Activated CD8-positive, alpha-beta memory T cell treated with anti-CD3 and anti-CD28 coated beads, Interleukin-2, amount 50 U/mL, for 4 hours (primary cell): ENCODE data around the gene SLC44A3.

Experiments used
- DNase-seq: peaks from one replicate; pipeline ENCODE4 v3.0.0-alpha.2; 2020

The SLC44A3 gene

GRCh38 chr1:94819945-94820746, at the start of gene SLC44A3:
TSS of gene SLC44A3 (plus strand) at chr1:94820357. CDS start at chr1:94820452, 95 bp downstream.
- peak; percentile 19 for DNase-seq

DNA sequence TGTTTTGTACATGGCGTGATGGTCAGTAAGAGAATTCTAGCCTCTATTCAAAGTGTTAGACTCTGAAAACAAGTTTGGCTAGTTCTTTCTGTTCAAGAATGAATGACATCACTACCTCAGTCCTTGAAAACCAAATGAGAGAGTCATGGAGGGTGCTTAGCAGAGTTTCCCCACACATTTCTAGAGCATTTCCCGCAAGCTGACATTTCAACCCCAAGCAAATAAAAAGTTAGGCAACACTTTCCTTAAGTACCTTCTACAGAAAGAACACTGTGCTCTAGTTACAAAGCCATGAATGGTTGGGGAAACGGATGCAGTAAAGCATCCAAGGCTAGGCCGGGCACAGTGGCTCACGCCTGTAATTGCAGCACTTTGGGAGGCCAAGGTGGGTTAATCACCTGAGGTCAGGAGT, 47.9 kb upstream of the SLC44A3 start:
- no peak for DNase-seq

- no peak for DNase-seq
Observed at GRCh38 chr1:94772845-94773244, 47.3 kb upstream of the SLC44A3 start.

DNA sequence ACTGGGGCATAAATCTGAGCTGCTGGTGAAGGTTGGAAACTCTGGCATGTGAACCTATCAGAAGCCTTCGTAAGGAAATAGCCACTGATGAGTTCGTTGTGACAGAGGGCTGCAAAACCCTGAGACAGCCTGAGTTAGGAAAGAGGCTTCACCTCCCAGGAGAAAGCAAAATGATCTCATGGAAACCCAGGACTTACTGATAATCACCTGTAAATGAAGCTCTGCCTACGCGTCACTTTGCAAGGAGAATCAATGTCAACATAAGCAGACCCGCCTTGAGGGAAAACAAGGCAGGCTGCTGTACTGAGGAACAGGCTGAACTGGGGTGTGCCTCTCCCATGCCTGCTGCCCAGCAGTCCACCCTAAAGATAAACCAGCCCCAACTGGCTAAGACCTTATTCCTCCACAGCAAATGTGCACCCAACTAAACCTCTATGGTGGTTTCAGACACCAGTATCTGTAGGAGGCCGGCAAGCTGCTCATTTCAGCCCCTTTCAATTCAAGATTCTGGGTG, 46.8 kb upstream of the SLC44A3 start:
- no peak for DNase-seq

- DNase-seq = no peak
Observed at GRCh38 chr1:94773931-94774422, 46.2 kb upstream of the SLC44A3 start.

DNA sequence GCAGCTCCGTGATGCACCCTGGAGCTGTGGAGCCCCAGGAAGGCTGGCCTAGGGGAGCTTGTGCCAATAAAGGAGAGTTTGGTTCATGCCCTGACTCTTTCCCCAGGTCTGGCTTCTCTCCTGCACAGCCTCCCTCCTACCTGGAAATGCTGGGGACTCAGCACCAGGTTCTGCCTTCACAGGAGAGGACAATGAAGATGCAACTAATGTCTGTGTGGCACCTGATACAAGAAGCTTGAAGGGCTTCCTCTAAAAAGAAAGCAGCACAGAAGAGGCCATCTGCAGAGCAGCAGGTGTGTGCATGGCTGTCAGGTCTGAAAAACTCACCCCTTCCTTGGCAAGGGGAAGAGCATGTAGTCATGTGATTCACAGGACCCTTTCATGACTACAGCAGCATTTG, 43.7 kb upstream of the SLC44A3 start:
- DNase-seq = no peak

DNA sequence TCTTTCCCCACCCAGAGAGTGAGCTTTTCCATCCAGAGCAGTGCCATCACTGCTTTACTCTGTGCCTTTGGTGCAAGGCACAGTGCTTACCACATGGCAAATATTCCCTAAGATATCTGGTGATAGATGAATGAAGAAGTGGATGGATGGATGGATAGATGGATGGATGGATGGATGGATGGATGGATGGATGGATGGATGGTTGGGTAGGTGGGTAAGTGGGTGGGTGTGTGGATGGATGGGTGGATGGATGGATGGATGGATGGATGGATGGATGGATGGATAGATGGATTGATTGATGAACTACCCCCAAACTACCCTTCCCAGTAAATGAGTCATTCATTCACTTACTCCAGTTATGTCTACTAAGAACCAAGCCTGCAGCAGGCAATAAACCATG, 42.9 kb upstream of the SLC44A3 start:
- no peak for DNase-seq

DNA sequence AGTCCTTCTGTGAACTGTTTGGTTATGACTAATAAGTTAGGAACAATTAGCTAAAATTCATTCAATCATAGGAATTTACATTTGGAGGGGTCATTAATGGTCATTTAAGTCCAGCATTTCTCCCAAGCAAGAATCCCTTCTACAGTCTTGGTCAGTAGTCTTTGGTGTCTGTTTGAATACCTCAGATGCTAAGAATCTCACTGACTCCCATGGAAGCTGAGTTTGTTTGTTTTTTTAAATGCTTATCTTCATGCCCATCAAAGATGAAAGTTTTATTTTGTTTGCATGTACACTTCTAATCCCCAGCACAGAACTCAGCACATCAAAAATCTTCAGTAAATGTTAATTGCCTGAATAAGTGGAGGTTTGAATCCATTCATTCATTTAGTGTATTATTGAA, 41.3 kb upstream of the SLC44A3 start:
- no peak for DNase-seq

DNA sequence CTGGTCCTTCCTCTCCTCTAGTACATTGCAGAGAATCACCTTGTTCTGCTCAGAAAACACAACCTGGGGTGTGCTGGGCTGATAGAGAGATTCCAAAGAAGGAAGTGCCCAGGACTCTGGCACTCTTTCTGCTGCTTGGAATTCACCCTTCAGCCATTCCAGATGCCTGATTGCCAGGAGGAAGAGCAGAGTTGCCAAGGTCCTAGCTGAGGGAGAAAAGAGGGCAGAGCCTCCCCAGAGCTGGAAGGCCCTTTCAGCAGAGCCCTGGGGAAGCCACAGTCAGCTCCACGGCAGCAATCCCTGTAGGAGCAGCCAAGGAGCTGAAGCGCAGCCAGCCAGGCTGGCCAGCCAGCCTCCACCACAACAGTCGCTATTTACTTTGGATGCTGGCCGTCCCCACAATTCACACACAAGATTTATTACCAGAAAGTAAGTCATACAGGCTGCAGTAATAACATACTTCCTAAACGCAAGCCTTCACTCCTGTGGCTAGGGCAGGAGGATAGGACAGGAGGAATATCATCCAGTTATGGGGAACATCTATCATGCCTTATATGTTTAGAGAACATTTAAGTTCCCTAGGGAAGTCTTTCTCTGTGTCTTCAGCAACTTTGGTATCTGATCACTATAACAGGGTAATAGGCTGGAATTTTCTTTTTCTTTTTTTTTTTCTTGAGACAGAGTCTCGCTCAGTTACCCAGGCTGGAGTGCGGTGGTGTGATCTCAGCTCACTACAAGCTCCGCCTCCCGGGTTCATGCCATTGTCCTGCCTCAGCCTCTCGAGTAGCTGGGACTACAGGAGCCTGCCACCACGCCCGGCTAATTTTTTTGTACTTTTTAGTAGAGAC, 36.6 kb upstream of the SLC44A3 start:
- no peak for DNase-seq

DNA sequence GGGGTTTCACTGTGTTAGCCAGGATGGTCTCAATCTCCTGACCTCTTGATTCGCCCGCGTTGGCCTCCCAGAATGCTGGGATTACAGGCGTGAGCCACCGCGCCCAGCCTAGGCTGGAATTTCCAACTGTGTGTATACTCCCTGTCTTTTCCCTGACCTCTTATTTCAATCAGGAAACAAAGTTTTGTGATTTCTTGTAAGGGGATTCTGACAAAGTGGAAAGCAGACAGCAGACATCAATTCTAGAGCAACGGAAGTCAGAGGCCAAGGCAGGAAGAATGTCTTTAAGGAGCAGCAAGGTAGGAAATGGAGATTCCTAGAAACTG, 36.0 kb upstream of the SLC44A3 start:
- no peak for DNase-seq

- DNase-seq = no peak
Observed at GRCh38 chr1:94787691-94788090, 32.5 kb upstream of the SLC44A3 start.

DNA sequence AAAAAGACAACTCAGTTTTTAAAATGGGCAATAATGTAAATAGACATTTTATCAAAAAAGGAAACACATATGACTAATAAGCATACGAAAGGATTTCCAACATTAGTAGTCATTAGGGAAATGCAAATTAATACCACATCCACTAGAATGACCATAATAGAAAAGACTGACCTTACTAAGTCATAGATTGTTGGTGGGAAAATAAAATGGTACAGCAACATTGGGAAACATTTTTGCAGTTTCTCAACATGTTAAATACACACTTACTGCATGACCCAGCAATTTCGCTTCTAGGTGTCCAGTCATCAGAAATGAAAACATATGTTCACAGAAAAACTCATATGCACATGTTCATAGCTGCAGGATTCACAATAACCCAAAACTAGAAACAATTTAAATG, 29.9 kb upstream of the SLC44A3 start:
- no peak for DNase-seq

GRCh38 chr1:94790670-94791069, 29.5 kb upstream of the SLC44A3 start:
- no peak for DNase-seq

DNA sequence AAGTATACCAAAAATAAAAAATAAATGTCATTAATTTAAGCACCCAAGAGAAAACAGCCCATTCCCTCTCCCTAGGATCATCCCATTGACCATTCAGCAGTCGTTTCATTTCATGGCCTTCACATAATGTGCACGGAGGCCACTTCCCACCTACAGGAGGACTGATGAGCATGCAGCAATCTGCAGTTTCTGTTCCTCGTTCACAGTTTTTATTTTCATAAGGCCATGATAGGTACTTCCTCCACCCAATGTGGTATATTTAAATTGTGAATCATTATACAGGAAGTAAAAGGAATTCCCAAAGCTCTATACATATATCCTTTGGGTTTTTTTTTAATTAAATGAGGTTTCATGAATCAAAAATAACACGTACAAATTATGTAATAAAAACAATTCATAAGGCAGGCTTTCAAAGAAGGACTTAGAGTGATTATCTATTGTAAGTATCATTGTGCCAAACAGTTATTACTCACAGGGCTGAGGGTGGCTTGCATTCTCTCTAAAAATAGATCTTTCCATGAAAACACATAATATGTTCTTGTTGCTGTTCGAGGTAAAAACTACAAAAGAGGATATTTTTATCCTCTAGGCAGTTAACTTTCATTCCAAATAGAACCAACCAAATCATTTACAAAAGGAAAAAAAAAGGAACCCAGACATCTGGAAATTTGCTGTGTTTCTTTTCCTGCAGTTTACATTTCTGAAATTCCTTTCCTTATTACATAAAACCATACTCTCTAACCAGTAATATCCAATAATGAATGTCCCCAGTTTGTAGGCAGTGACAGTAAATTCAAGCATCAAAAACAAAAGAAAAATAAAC, 27.5 kb upstream of the SLC44A3 start:
- no peak for DNase-seq

GRCh38 chr1:94793296-94793656, 26.9 kb upstream of the SLC44A3 start:
- DNase-seq = no peak

- DNase-seq = no peak
Observed at GRCh38 chr1:94795434-94795833, 24.7 kb upstream of the SLC44A3 start.

- no peak for DNase-seq
Observed at GRCh38 chr1:94796266-94796665, 23.9 kb upstream of the SLC44A3 start.

- no peak for DNase-seq
Observed at GRCh38 chr1:94797291-94797690, 22.9 kb upstream of the SLC44A3 start.

DNA sequence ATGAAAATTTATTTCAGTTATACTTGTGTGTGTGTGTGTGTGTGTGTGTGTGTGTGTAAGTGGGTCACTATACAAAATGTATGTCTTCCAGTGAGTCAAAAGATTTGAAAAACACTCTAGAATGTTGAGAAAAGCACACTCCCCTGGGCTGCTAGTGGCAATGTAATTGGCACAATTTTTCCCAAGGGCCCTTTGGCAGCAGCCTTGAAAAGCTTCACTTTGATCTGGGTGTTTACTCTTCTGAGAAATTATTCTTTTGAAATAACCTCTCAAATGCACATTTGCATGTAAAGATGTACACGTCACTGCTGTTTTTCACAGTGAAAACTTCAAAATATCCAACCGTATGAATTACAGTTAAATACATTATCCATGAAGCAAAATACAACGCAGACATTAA, 22.1 kb upstream of the SLC44A3 start:
- DNase-seq = no peak

DNA sequence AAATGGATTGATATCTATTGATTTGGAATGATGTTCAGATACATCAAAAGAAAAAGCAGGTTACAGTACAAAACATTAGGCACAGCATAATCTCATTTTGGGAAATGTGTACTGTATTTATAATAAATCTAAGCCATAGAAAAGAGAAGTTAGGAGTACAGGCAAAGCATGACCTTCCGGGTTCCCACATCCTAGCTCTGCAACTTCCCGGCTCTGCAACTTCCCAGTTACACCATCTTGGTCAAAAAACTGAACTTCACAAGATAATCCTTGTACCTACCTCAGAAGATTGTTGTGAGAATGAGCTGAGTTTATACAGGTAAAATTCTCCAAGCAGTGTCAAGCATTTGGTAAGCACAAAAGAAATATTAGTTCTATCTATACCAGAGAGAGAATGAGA, 21.7 kb upstream of the SLC44A3 start:
- no peak for DNase-seq

- no peak for DNase-seq
Observed at GRCh38 chr1:94799206-94799605, 21.0 kb upstream of the SLC44A3 start.

DNA sequence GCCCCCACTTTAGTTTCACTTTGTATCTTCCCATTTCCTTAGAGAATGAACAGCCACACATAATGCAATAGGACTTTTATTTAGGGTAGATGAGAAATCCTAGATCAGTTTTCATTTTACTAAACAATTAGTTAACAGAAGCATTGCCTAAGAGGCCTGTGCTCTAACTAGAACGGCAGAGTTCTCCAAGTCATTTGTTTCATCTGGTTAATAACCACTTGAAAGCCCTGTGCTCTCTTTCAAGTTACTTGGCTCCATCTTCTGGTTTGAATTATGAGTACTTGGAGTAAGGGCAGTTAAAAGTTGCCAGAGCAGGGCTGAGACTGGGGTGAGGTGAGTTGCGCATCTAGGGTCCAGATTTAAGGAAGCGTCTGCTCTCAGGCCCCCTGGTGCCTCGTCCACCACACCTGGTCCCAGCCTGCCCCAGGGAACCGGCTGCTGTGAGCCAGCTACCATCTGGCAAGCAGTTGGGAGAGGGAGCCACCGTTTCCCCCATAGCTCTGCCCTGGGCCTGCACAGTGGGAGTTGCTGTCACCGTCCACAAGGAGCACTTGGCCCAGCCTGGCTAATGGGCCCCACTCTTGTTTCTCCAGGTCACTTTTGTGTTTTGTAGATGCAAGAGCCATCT, 18.1 kb upstream of the SLC44A3 start:
- no peak for DNase-seq

DNA sequence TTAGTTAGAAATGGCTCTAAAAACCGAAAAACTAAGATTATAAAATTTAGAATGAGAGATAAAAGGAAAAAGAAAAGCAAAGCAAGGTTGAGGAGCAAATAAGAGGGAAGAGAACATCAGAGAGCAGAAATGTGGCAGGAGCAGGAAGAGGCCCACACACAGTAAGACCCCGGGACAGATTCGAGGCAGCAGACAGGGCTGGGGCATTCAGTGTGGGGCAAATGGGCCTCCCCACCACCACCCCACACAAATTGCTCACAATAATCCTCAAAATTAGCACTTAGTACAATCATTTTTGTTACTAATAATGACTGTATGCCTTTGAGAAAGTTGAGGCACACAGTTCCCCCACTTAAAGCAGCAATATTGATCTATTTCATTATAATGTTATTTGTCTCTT, 17.1 kb upstream of the SLC44A3 start:
- no peak for DNase-seq
